ENCODE results near the gene LSG1. TPM values are rescaled to one million over a fixed set of nuclear protein-coding genes. Genes with fewer than 3 reads are reported as not detected.

LSG1 gene
- total RNA-seq, 1 experiment from 2014 or later = 39.7 TPM

DNA sequence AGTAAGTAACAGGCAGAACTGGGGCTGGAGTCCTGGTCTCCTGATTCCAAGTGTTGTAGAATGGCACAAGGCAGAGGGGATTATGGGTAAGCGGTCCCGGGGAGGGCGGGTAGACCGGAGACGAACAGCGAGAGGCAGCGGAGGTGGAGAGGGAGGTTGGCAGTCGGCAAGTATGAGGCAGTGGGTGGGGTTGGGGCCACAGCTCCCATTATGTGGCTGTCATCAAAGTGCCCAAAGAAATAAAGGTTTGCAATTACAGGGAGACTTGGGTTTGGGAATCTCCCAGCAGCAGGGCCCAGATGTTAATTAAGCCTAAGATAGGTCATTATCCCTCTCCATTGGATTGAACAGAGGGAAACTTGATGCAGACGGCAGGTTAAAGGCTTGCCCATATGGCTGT is 30.6 kb upstream of the LSG1 start:
- no peaks in the 10 kb centered on the region for H3K36me3 ChIP-seq (ENCODE audit: control insufficient read depth in 1 of 2, insufficient read depth in 2 of 2, low read length in 2 of 2)
- no peak for TF ChIP-seq JUND (IDR thresholded peaks at IDR 0.05)
- TF ChIP-seq POLR2AphosphoS5 (IDR thresholded peaks at IDR 0.05; ENCODE audit: low read depth, low read length) = no peak
- TF ChIP-seq CBX3 (IDR thresholded peaks at IDR 0.05; ENCODE audit: low read depth) = no peak
- no peak for TF ChIP-seq EZH2phosphoT487 (IDR thresholded peaks at IDR 0.05; ENCODE audit: borderline replicate concordance)
- TF ChIP-seq SRF (IDR thresholded peaks at IDR 0.05; ENCODE audit: low read depth) = no peak
- TF ChIP-seq, protein P1, sequence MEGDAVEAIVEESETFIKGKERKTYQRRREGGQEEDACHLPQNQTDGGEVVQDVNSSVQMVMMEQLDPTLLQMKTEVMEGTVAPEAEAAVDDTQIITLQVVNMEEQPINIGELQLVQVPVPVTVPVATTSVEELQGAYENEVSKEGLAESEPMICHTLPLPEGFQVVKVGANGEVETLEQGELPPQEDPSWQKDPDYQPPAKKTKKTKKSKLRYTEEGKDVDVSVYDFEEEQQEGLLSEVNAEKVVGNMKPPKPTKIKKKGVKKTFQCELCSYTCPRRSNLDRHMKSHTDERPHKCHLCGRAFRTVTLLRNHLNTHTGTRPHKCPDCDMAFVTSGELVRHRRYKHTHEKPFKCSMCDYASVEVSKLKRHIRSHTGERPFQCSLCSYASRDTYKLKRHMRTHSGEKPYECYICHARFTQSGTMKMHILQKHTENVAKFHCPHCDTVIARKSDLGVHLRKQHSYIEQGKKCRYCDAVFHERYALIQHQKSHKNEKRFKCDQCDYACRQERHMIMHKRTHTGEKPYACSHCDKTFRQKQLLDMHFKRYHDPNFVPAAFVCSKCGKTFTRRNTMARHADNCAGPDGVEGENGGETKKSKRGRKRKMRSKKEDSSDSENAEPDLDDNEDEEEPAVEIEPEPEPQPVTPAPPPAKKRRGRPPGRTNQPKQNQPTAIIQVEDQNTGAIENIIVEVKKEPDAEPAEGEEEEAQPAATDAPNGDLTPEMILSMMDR (IDR thresholded peaks at IDR 0.05 in 2 of 3, conservative IDR thresholded peaks at IDR 0.05 in 1 of 3; ENCODE audit: borderline replicate concordance in 1 of 3, insufficient read depth in 1 of 3, low read depth in 2 of 3, low read length in 2 of 3) = no peak
- no peak for TF ChIP-seq CEBPB (IDR thresholded peaks at IDR 0.05; ENCODE audit: low read depth)
- TF ChIP-seq, protein P2, sequence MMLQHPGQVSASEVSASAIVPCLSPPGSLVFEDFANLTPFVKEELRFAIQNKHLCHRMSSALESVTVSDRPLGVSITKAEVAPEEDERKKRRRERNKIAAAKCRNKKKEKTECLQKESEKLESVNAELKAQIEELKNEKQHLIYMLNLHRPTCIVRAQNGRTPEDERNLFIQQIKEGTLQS (IDR thresholded peaks at IDR 0.05) = no peak
- no peak for TF ChIP-seq EZH2 (IDR thresholded peaks at IDR 0.05)
- no peak for TF ChIP-seq EGR1 (IDR thresholded peaks at IDR 0.05; ENCODE audit: low read depth)
- TF ChIP-seq, protein P3, sequence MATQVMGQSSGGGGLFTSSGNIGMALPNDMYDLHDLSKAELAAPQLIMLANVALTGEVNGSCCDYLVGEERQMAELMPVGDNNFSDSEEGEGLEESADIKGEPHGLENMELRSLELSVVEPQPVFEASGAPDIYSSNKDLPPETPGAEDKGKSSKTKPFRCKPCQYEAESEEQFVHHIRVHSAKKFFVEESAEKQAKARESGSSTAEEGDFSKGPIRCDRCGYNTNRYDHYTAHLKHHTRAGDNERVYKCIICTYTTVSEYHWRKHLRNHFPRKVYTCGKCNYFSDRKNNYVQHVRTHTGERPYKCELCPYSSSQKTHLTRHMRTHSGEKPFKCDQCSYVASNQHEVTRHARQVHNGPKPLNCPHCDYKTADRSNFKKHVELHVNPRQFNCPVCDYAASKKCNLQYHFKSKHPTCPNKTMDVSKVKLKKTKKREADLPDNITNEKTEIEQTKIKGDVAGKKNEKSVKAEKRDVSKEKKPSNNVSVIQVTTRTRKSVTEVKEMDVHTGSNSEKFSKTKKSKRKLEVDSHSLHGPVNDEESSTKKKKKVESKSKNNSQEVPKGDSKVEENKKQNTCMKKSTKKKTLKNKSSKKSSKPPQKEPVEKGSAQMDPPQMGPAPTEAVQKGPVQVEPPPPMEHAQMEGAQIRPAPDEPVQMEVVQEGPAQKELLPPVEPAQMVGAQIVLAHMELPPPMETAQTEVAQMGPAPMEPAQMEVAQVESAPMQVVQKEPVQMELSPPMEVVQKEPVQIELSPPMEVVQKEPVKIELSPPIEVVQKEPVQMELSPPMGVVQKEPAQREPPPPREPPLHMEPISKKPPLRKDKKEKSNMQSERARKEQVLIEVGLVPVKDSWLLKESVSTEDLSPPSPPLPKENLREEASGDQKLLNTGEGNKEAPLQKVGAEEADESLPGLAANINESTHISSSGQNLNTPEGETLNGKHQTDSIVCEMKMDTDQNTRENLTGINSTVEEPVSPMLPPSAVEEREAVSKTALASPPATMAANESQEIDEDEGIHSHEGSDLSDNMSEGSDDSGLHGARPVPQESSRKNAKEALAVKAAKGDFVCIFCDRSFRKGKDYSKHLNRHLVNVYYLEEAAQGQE (IDR thresholded peaks at IDR 0.05; ENCODE audit: low read depth) = no peak
- no peak for TF ChIP-seq POLR2A (IDR thresholded peaks at IDR 0.05; ENCODE audit: borderline replicate concordance, extremely low read depth, insufficient read depth, insufficient read length)
- no peak overlapping the region for H3K4me3 ChIP-seq (replicated peaks in 1 of 2; ENCODE audit: low read depth in 1 of 2, low read length in 2 of 2)
- RAD21 ChIA-PET (ENCODE audit: low non-redundant PET in 1 of 2, low total read pairs in 2 of 2, uncharacterized antibody in 2 of 2, unreplicated experiment in 2 of 2) = no interaction called here
- no TSS peak for BruUV-seq (replicated peaks)
- peaks cover 0 to 8% of the 10 kb centered on the region in 2 experiments; a peak in 1 of 4 replicates for H3K9me3 ChIP-seq (ENCODE audit: control insufficient read depth in 1 of 2, insufficient read depth in 1 of 2, low read depth in 1 of 2, low read length in 2 of 2)
- H3K27ac ChIP-seq (ENCODE audit: low read depth, low read length) = no peak overlapping the region
- ATAC-seq (no peak), DNase-seq (ENCODE audit: low read depth, low spot score) (no peak)
- no peaks in the 10 kb centered on the region for H3K79me2 ChIP-seq (ENCODE audit: insufficient read depth, low read length)
- POLR2A ChIA-PET = no interaction called here
- no peak overlapping the region for H3K4me2 ChIP-seq (ENCODE audit: low read length)
- CTCF ChIA-PET = no interaction called here
- H3K4me1 ChIP-seq (ENCODE audit: control insufficient read depth in 1 of 2, insufficient read depth in 2 of 2, low read length in 2 of 2) = no peaks in the 10 kb centered on the region
- H3K27me3 ChIP-seq (ENCODE audit: insufficient read depth, low read length) = no peaks in the 10 kb centered on the region
- H3K9me2 ChIP-seq (ENCODE audit: insufficient read depth) = no peaks in the 10 kb centered on the region
- H4K20me1 ChIP-seq (ENCODE audit: insufficient read depth) = no peaks in the 10 kb centered on the region
- no peak overlapping the region for H2AFZ ChIP-seq (ENCODE audit: low read depth, low read length, poor library complexity, severe bottlenecking)
- intact Hi-C loops (cut with micrococcal nuclease) = no loop called here
- no peak overlapping the region for H3K9ac ChIP-seq (ENCODE audit: low read length)

Measured in HCT116 (cell line).